Activated T-cell treated with anti-CD3 and anti-CD28 coated beads, Interleukin-2, amount 50 U/mL, for 24 hours (primary cell): Measurements from ENCODE around the gene PTPRJ.

Experiments
- DNase-seq: peaks from one replicate; pipeline ENCODE4 v3.0.0-alpha.2; 2020
- H3K27ac Mint-ChIP-seq: 2 replicates; pipeline ENCODE4 v1.8.0; 2020; ENCODE audit warnings: mild to moderate bottlenecking, mixed read lengths
- H3K27me3 Mint-ChIP-seq: 2 replicates; pipeline ENCODE4 v1.8.0; 2020; ENCODE audit warnings: mixed read lengths
- H3K36me3 Mint-ChIP-seq: 2 replicates; pipeline ENCODE4 v1.8.0; 2020; ENCODE audit warnings: low read depth, mixed read lengths
- H3K4me1 Mint-ChIP-seq: 2 replicates; pipeline ENCODE4 v1.8.0; 2020; ENCODE audit warnings: low read depth, mixed read lengths
- H3K4me3 Mint-ChIP-seq: 2 replicates; pipeline ENCODE4 v1.8.0; 2020; ENCODE audit warnings: mild to moderate bottlenecking, moderate library complexity, mixed read lengths
- H3K9me3 Mint-ChIP-seq: 2 replicates; pipeline ENCODE4 v1.8.0; 2020; ENCODE audit warnings: mixed read lengths

The PTPRJ gene

GRCh38 chr11:48025293-48025983 is 45.1 kb downstream of the PTPRJ start:
- Mint-ChIP-seq H3K4me1 (peaks cover 51% of the 10 kb centered on the region), H3K36me3 (peaks cover 24% of the 10 kb centered on the region), H3K27me3 (no peaks in the 10 kb centered on the region), H3K4me3 (no peak overlapping the region), H3K27ac (peak overlapping the region; percentile 50), H3K9me3 (no peaks in the 10 kb centered on the region)
- DNase-seq: no peak

- H3K9me3 Mint-ChIP-seq: no peaks in the 10 kb centered on the region
- peaks cover 21% of the 10 kb centered on the region for H3K36me3 Mint-ChIP-seq
- H3K4me3 Mint-ChIP-seq: no peak overlapping the region
- H3K27ac Mint-ChIP-seq: peak overlapping the region; percentile 50
- H3K27me3 Mint-ChIP-seq: no peaks in the 10 kb centered on the region
- no peak for DNase-seq
- peaks cover 48% of the 10 kb centered on the region for H3K4me1 Mint-ChIP-seq
Measured at GRCh38 chr11:48025984-48026340, 45.6 kb downstream of the PTPRJ start.

- peak overlapping the region; percentile 75 for H3K27ac Mint-ChIP-seq
- H3K27me3 Mint-ChIP-seq: no peaks in the 10 kb centered on the region
- H3K36me3 Mint-ChIP-seq: peaks cover 19% of the 10 kb centered on the region
- peaks cover 62% of the 10 kb centered on the region for H3K4me1 Mint-ChIP-seq
- H3K9me3 Mint-ChIP-seq: no peaks in the 10 kb centered on the region
- no peak for DNase-seq
- no peak overlapping the region for H3K4me3 Mint-ChIP-seq
Measured at GRCh38 chr11:48028914-48029680, 48.7 kb downstream of the PTPRJ start.

- H3K27me3 Mint-ChIP-seq: no peaks in the 10 kb centered on the region
- peak overlapping the region; percentile 47 for H3K27ac Mint-ChIP-seq
- H3K4me3 Mint-ChIP-seq: no peak overlapping the region
- H3K4me1 Mint-ChIP-seq: peaks cover 67% of the 10 kb centered on the region
- H3K36me3 Mint-ChIP-seq: peaks cover 21% of the 10 kb centered on the region
- no peak for DNase-seq
- no peaks in the 10 kb centered on the region for H3K9me3 Mint-ChIP-seq
Measured at GRCh38 chr11:48029681-48030290, 49.4 kb downstream of the PTPRJ start.

- H3K4me1 Mint-ChIP-seq: peaks cover 77% of the 10 kb centered on the region
- H3K27me3 Mint-ChIP-seq: no peaks in the 10 kb centered on the region
- peaks cover 25% of the 10 kb centered on the region for H3K36me3 Mint-ChIP-seq
- DNase-seq: no peak
- no peaks in the 10 kb centered on the region for H3K9me3 Mint-ChIP-seq
- no peak overlapping the region for H3K4me3 Mint-ChIP-seq
- peak overlapping the region; percentile 35 for H3K27ac Mint-ChIP-seq
Measured at GRCh38 chr11:48031602-48032001, 51.2 kb downstream of the PTPRJ start.

GRCh38 chr11:48032721-48033120 is 52.4 kb downstream of the PTPRJ start:
- Mint-ChIP-seq H3K27ac (no peak overlapping the region), H3K27me3 (no peaks in the 10 kb centered on the region), H3K4me3 (no peak overlapping the region), H3K36me3 (peaks cover 26% of the 10 kb centered on the region), H3K4me1 (peaks cover 81% of the 10 kb centered on the region), H3K9me3 (no peaks in the 10 kb centered on the region)
- DNase-seq: no peak

- no peak overlapping the region for H3K4me3 Mint-ChIP-seq
- no peaks in the 10 kb centered on the region for H3K9me3 Mint-ChIP-seq
- no peaks in the 10 kb centered on the region for H3K27me3 Mint-ChIP-seq
- peaks cover 77% of the 10 kb centered on the region for H3K4me1 Mint-ChIP-seq
- H3K36me3 Mint-ChIP-seq: peaks cover 21% of the 10 kb centered on the region
- no peak for DNase-seq
- peak overlapping the region; percentile 24 for H3K27ac Mint-ChIP-seq
Measured at GRCh38 chr11:48033918-48034341, 53.6 kb downstream of the PTPRJ start.

- Mint-ChIP-seq H3K27me3 (no peaks in the 10 kb centered on the region), H3K27ac (peak overlapping the region; percentile 16), H3K9me3 (no peaks in the 10 kb centered on the region), H3K4me1 (peaks cover 68% of the 10 kb centered on the region), H3K4me3 (no peak overlapping the region), H3K36me3 (peaks cover 19% of the 10 kb centered on the region)
- no peak for DNase-seq
Measured at GRCh38 chr11:48034926-48035871, 54.8 kb downstream of the PTPRJ start.

GRCh38 chr11:48036011-48036410 is 55.7 kb downstream of the PTPRJ start:
- no peak for DNase-seq
- Mint-ChIP-seq H3K4me3 (no peak overlapping the region), H3K36me3 (peaks cover 22% of the 10 kb centered on the region), H3K27ac (no peak overlapping the region), H3K27me3 (no peaks in the 10 kb centered on the region), H3K4me1 (peaks cover 68% of the 10 kb centered on the region), H3K9me3 (no peaks in the 10 kb centered on the region)

- no peak overlapping the region for H3K27ac Mint-ChIP-seq
- no peaks in the 10 kb centered on the region for H3K27me3 Mint-ChIP-seq
- peaks cover 67% of the 10 kb centered on the region for H3K4me1 Mint-ChIP-seq
- H3K9me3 Mint-ChIP-seq: no peaks in the 10 kb centered on the region
- peaks cover 24% of the 10 kb centered on the region for H3K36me3 Mint-ChIP-seq
- H3K4me3 Mint-ChIP-seq: no peak overlapping the region
- DNase-seq: no peak
Measured at GRCh38 chr11:48036466-48036865, 56.1 kb downstream of the PTPRJ start.

GRCh38 chr11:48037709-48038468 is 57.5 kb downstream of the PTPRJ start:
- no peaks in the 10 kb centered on the region for H3K9me3 Mint-ChIP-seq
- H3K4me3 Mint-ChIP-seq: no peak overlapping the region
- peaks cover 64% of the 10 kb centered on the region for H3K4me1 Mint-ChIP-seq
- no peak overlapping the region for H3K27ac Mint-ChIP-seq
- no peak for DNase-seq
- H3K36me3 Mint-ChIP-seq: peaks cover 23% of the 10 kb centered on the region
- no peaks in the 10 kb centered on the region for H3K27me3 Mint-ChIP-seq

GRCh38 chr11:48040830-48041444 is 60.6 kb downstream of the PTPRJ start:
- H3K27ac Mint-ChIP-seq: no peak overlapping the region

More at GRCh38 chr11:48040830-48041444, 60.6 kb downstream of the PTPRJ start:
- Mint-ChIP-seq H3K4me3 (no peak overlapping the region), H3K27me3 (no peaks in the 10 kb centered on the region), H3K36me3 (peaks cover 10% of the 10 kb centered on the region), H3K9me3 (no peaks in the 10 kb centered on the region), H3K4me1 (peaks cover 66% of the 10 kb centered on the region)
- no peak for DNase-seq
